NB4 (cell line): ENCODE measurements around the gene TEPSIN.
A peak's percentile ranks its signal among the peaks of the same experiment; 100 is the strongest.
"Not testable (repeated sequence)": the region's sequence is repeated elsewhere in the genome, so short reads cannot be mapped to it uniquely, and the experiment has no call there.

Source experiments
- DNase-seq: peaks from one replicate; pipeline ENCODE4 v3.0.0; 2010; ENCODE audit warnings: low read depth
- H3K4me3 ChIP-seq: one replicate; pipeline ENCODE4 v1.5.1; 2011; ENCODE audit warnings: mild to moderate bottlenecking, low read depth, low read length, moderate library complexity
- CTCF ChIP-seq: IDR thresholded peaks from one replicate; pipeline ENCODE4 v1.5.1; 2012; ENCODE audit warnings: low read depth, low read length
- MAX ChIP-seq: IDR thresholded peaks from 2 replicates; pipeline ENCODE4 v1.6.1; 2011; ENCODE audit warnings: low read depth, low read length
- MYC ChIP-seq: IDR thresholded peaks from 2 replicates; pipeline ENCODE4 v1.6.1; 2011; ENCODE audit warnings: low read depth, low read length
- POLR2A ChIP-seq: IDR thresholded peaks from 2 replicates; pipeline ENCODE4 v1.6.1; 2011; ENCODE audit warnings: mild to moderate bottlenecking; ENCODE audit not compliant: insufficient read length; ENCODE audit errors: extremely low read depth

TEPSIN gene

GRCh38 chr17:81229666-81229920 is 9.3 kb downstream of the TEPSIN start:
- H3K4me3 ChIP-seq = no peak overlapping the region
- DNase-seq = no peak
- no peak for TF ChIP-seq MYC
- TF ChIP-seq POLR2A = no peak
- no peak for TF ChIP-seq CTCF
- TF ChIP-seq MAX = no peak

GRCh38 chr17:81228834-81229665 is 9.8 kb downstream of the TEPSIN start:
- no peak for DNase-seq
- H3K4me3 ChIP-seq = no peak overlapping the region
- TF ChIP-seq POLR2A = no peak
- TF ChIP-seq MYC = no peak
- no peak for TF ChIP-seq MAX
- TF ChIP-seq CTCF = no peak

GRCh38 chr17:81228420-81228819 is 10.4 kb downstream of the TEPSIN start:
- peak; percentile 66 for DNase-seq
- no peak for TF ChIP-seq POLR2A
- TF ChIP-seq CTCF = no peak
- TF ChIP-seq MYC = no peak
- no peak for TF ChIP-seq MAX
- H3K4me3 ChIP-seq = no peak overlapping the region

GRCh38 chr17:81227630-81228029 is 11.2 kb downstream of the TEPSIN start:
- DNase-seq, H3K4me3 ChIP-seq: not testable (repeated sequence)

- H3K4me3 ChIP-seq = no peak overlapping the region
- DNase-seq = peak; percentile 51
Observed at GRCh38 chr17:81223762-81224130, 15.1 kb downstream of the TEPSIN start.

More at GRCh38 chr17:81223762-81224130, 15.1 kb downstream of the TEPSIN start:
- TF ChIP-seq CTCF (no peak), MAX (no peak), MYC (no peak), POLR2A (no peak)
